Peyer's patch (tissue), 4 donors: Measurements from ENCODE around the gene CABP4. TPM values are rescaled to one million over a fixed set of nuclear protein-coding genes. Genes with fewer than 3 reads are reported as not detected.
A peak's percentile ranks its signal among the peaks of the same experiment; 100 is the strongest.

Experiments used
- DNase-seq, 3 donors: peaks; one replicate each; pipeline ENCODE4 v3.0.0-alpha.2; 2017 to 2019
- H3K27ac ChIP-seq, 4 donors: fragments of 200-600 bp; sonication (generic); one replicate each; pipeline ENCODE4 v1.5.1; 2016 to 2019
- H3K27me3 ChIP-seq, 2 donors: fragments of 200-600 bp; sonication (generic); one replicate each; pipeline ENCODE4 v1.5.1; 2019
- H3K36me3 ChIP-seq, 3 donors: fragments of 200-600 bp; sonication (generic); one replicate each; pipeline ENCODE4 v1.5.1; 2016 to 2019
- H3K4me1 ChIP-seq, 4 donors: fragments of 200-600 bp; sonication (generic); one replicate each; pipeline ENCODE4 v1.5.1; 2016 to 2019
- H3K4me3 ChIP-seq, 4 donors: fragments of 200-600 bp; sonication (generic); 1 replicate in 3 of 4; 2 replicates in 1 of 4; pipeline ENCODE4 v1.5.1; 2016 to 2019; ENCODE audit warnings: mild to moderate bottlenecking in 1 of 4
- H3K9me3 ChIP-seq, 4 donors: fragments of 200-600 bp; sonication (generic); one replicate each; pipeline ENCODE4 v1.5.1; 2016 to 2019; ENCODE audit warnings: mild to moderate bottlenecking in 1 of 4
- CTCF ChIP-seq, 6 experiments: fragments of 450-650 bp in 4 of 6; fragments of 200-600 bp in 2 of 6; sonication (generic) in 1 of 6; IDR thresholded peaks; one replicate each; pipeline ENCODE4 v1.5.1; 2017 to 2019; ENCODE audit warnings: antibody characterized with exemption in 6 of 6, mild to moderate bottlenecking in 3 of 6, moderate library complexity in 1 of 6
- POLR2A ChIP-seq, 2 donors: fragments of 450-650 bp; IDR thresholded peaks; one replicate each; pipeline ENCODE4 v1.5.1; 2017; ENCODE audit warnings: antibody characterized with exemption in 2 of 2, mild to moderate bottlenecking in 2 of 2, moderate library complexity in 2 of 2
- total RNA-seq, 4 donors: library from RNA; depleted of rRNA; stranded (reverse); fragments of >200 nt; gene quantifications; one replicate each; pipeline ENCODE4 v1.1.0, GENCODE V29; 2016

The CABP4 gene
- total RNA-seq, 4 donors from 2014 or later, result 0.85 to 3.3 (median 0.94) TPM; not detected in 1

GRCh38 chr11:67442504-67443404 is 12.4 kb upstream of the CABP4 start:
- no peak for DNase-seq
- Histone ChIP-seq H3K27me3 (no peaks in the 10 kb centered on the region), H3K27ac (peak overlapping the region; percentile 88 to 99 (median 96)), H3K36me3 (peaks cover 0 to 43% (median 0%) of the 10 kb centered on the region in 3 donors), H3K4me1 (peaks cover 0 to 59% (median 51%) of the 10 kb centered on the region in 4 donors), H3K4me3 (peak overlapping the region; percentile 49 to 95 (median 72)), H3K9me3 (no peaks in the 10 kb centered on the region)
- TF ChIP-seq POLR2A (IDR thresholded peaks at IDR 0.05) (no peak), CTCF (IDR thresholded peaks at IDR 0.05) (no peak)

GRCh38 chr11:67445515-67445914 is 9.6 kb upstream of the CABP4 start:
- Histone ChIP-seq H3K36me3 (peaks cover 0 to 15% (median 0%) of the 10 kb centered on the region in 3 donors), H3K4me3 (no peak overlapping the region), H3K4me1 (peaks cover 0 to 50% (median 46%) of the 10 kb centered on the region in 4 donors), H3K27me3 (no peaks in the 10 kb centered on the region), H3K27ac (peak overlapping the region in 3 of 4 donors; percentile 43 to 99 (median 58)), H3K9me3 (no peaks in the 10 kb centered on the region)
- no peak for DNase-seq
- no peak for TF ChIP-seq POLR2A (IDR thresholded peaks at IDR 0.05)
- TF ChIP-seq CTCF (IDR thresholded peaks at IDR 0.05), result no peak

- no peak for TF ChIP-seq POLR2A (IDR thresholded peaks at IDR 0.05)
- TF ChIP-seq CTCF (IDR thresholded peaks at IDR 0.05), result no peak
- H3K4me1 ChIP-seq, result peaks cover 0 to 34% (median 28%) of the 10 kb centered on the region in 4 donors
- DNase-seq, result no peak
Measured at GRCh38 chr11:67448220-67448609, 6.9 kb upstream of the CABP4 start.

GRCh38 chr11:67449116-67449844 is 5.9 kb upstream of the CABP4 start:
- TF ChIP-seq CTCF (IDR thresholded peaks at IDR 0.05) (no peak), POLR2A (IDR thresholded peaks at IDR 0.05) (no peak)
- Histone ChIP-seq H3K27me3 (no peaks in the 10 kb centered on the region), H3K36me3 (no peaks in the 10 kb centered on the region), H3K4me3 (no peak overlapping the region), H3K4me1 (peaks cover 0 to 33% (median 25%) of the 10 kb centered on the region in 4 donors), H3K27ac (peak overlapping the region in 1 of 4 donors; percentile 5), H3K9me3 (no peaks in the 10 kb centered on the region)
- DNase-seq, result no peak

More at GRCh38 chr11:67448220-67448609, 6.9 kb upstream of the CABP4 start:
- Histone ChIP-seq H3K27me3 (no peaks in the 10 kb centered on the region), H3K27ac (no peak overlapping the region), H3K4me3 (no peak overlapping the region), H3K9me3 (no peaks in the 10 kb centered on the region), H3K36me3 (no peaks in the 10 kb centered on the region)

- TF ChIP-seq POLR2A (IDR thresholded peaks at IDR 0.05), result no peak
- no peak for TF ChIP-seq CTCF (IDR thresholded peaks at IDR 0.05)
- H3K36me3 ChIP-seq, result no peaks in the 10 kb centered on the region
- H3K9me3 ChIP-seq, result no peaks in the 10 kb centered on the region
- no peak for DNase-seq
- no peak overlapping the region for H3K4me3 ChIP-seq
- peaks cover 0 to 21% (median 9%) of the 10 kb centered on the region in 4 donors for H3K4me1 ChIP-seq
- H3K27ac ChIP-seq, result no peak overlapping the region
- no peaks in the 10 kb centered on the region for H3K27me3 ChIP-seq
Measured at GRCh38 chr11:67450796-67451657, 4.1 kb upstream of the CABP4 start.
